ENCODE data around the gene CABYR.

The CABYR gene

GRCh38 chr18:24095976-24096375 is 42.9 kb upstream of the CABYR start:
- TF ChIP-seq ZNF433 (tag by site-specific recombination; IDR thresholded peaks at IDR 0.05; ENCODE audit: low read depth) = no peak
- TF ChIP-seq ZNF16 (tag by site-specific recombination; IDR thresholded peaks at IDR 0.05; ENCODE audit: low read depth) = no peak
- no peak for TF ChIP-seq ZNF785 (tag by site-specific recombination; IDR thresholded peaks at IDR 0.05)
- TF ChIP-seq MYNN (tag by site-specific recombination; IDR thresholded peaks at IDR 0.05; ENCODE audit: borderline replicate concordance) = no peak
- TF ChIP-seq ZXDB (tag by site-specific recombination; IDR thresholded peaks at IDR 0.05) = no peak
- TF ChIP-seq ZNF112 (tag by site-specific recombination; IDR thresholded peaks at IDR 0.05) = no peak
- no peak for TF ChIP-seq ZNF521 (tag by site-specific recombination; IDR thresholded peaks at IDR 0.05)
- no peak for TF ChIP-seq ZNF660 (tag by site-specific recombination; IDR thresholded peaks at IDR 0.05)
- TF ChIP-seq, protein P1, sequence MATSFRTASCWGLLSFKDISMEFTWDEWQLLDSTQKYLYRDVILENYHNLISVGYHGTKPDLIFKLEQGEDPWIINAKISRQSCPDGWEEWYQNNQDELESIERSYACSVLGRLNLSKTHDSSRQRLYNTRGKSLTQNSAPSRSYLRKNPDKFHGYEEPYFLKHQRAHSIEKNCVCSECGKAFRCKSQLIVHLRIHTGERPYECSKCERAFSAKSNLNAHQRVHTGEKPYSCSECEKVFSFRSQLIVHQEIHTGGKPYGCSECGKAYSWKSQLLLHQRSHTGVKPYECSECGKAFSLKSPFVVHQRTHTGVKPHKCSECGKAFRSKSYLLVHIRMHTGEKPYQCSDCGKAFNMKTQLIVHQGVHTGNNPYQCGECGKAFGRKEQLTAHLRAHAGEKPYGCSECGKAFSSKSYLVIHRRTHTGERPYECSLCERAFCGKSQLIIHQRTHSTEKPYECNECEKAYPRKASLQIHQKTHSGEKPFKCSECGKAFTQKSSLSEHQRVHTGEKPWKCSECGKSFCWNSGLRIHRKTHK (tag by site-specific recombination; IDR thresholded peaks at IDR 0.05) = no peak
- TF ChIP-seq SALL2 (tag by site-specific recombination; IDR thresholded peaks at IDR 0.05; ENCODE audit: borderline replicate concordance) = no peak
- no peak for TF ChIP-seq ZNF768 (tag by site-specific recombination; IDR thresholded peaks at IDR 0.05)
- TF ChIP-seq ZNF558 (tag by site-specific recombination; IDR thresholded peaks at IDR 0.05) = no peak
- TF ChIP-seq OVOL3 (tag by site-specific recombination; IDR thresholded peaks at IDR 0.05) = no peak
- no peak for TF ChIP-seq ZNF621 (tag by site-specific recombination; IDR thresholded peaks at IDR 0.05)
- TF ChIP-seq HOXC10 (CRISPR knock-in tag; IDR thresholded peaks at IDR 0.05) = no peak
- TF ChIP-seq ZNF529 (tag by site-specific recombination; IDR thresholded peaks at IDR 0.05; ENCODE audit: insufficient replicate concordance) = no peak
- TF ChIP-seq, protein P2, sequence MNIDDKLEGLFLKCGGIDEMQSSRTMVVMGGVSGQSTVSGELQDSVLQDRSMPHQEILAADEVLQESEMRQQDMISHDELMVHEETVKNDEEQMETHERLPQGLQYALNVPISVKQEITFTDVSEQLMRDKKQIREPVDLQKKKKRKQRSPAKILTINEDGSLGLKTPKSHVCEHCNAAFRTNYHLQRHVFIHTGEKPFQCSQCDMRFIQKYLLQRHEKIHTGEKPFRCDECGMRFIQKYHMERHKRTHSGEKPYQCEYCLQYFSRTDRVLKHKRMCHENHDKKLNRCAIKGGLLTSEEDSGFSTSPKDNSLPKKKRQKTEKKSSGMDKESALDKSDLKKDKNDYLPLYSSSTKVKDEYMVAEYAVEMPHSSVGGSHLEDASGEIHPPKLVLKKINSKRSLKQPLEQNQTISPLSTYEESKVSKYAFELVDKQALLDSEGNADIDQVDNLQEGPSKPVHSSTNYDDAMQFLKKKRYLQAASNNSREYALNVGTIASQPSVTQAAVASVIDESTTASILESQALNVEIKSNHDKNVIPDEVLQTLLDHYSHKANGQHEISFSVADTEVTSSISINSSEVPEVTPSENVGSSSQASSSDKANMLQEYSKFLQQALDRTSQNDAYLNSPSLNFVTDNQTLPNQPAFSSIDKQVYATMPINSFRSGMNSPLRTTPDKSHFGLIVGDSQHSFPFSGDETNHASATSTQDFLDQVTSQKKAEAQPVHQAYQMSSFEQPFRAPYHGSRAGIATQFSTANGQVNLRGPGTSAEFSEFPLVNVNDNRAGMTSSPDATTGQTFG (tag by site-specific recombination; IDR thresholded peaks at IDR 0.05; ENCODE audit: borderline replicate concordance) = no peak
- TF ChIP-seq ZNF610 (tag by site-specific recombination; IDR thresholded peaks at IDR 0.05; ENCODE audit: borderline replicate concordance) = no peak
- no peak for TF ChIP-seq ZBTB7A (tag by site-specific recombination; IDR thresholded peaks at IDR 0.05; ENCODE audit: low read depth)
- TF ChIP-seq, protein P3, sequence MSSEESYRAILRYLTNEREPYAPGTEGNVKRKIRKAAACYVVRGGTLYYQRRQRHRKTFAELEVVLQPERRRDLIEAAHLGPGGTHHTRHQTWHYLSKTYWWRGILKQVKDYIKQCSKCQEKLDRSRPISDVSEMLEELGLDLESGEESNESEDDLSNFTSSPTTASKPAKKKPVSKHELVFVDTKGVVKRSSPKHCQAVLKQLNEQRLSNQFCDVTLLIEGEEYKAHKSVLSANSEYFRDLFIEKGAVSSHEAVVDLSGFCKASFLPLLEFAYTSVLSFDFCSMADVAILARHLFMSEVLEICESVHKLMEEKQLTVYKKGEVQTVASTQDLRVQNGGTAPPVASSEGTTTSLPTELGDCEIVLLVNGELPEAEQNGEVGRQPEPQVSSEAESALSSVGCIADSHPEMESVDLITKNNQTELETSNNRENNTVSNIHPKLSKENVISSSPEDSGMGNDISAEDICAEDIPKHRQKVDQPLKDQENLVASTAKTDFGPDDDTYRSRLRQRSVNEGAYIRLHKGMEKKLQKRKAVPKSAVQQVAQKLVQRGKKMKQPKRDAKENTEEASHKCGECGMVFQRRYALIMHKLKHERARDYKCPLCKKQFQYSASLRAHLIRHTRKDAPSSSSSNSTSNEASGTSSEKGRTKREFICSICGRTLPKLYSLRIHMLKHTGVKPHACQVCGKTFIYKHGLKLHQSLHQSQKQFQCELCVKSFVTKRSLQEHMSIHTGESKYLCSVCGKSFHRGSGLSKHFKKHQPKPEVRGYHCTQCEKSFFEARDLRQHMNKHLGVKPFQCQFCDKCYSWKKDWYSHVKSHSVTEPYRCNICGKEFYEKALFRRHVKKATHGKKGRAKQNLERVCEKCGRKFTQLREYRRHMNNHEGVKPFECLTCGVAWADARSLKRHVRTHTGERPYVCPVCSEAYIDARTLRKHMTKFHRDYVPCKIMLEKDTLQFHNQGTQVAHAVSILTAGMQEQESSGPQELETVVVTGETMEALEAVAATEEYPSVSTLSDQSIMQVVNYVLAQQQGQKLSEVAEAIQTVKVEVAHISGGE (tag by site-specific recombination; conservative IDR thresholded peaks at IDR 0.05; ENCODE audit: low read depth) = no peak
- ChIA-PET POLR2A (no interaction called here), CTCF (interaction anchor here (0.7 kb wide), 1 partner anchor 133 kb away, joined by 3 read pairs; no protein-coding TSS in a partner anchor)
- Histone ChIP-seq H3K27ac (ENCODE audit: extremely low read depth, low read depth, low read length) (no peak overlapping the region), H3K4me1 (ENCODE audit: control insufficient read depth, insufficient read depth, low read length) (no peaks in the 10 kb centered on the region), H3K9me3 (ENCODE audit: control insufficient read depth, insufficient read depth, low read depth, low read length) (no peaks in the 10 kb centered on the region), H3K36me3 (ENCODE audit: control insufficient read depth in 2 of 2, insufficient read depth in 1 of 2, low read length in 2 of 2) (peaks cover 0 to 5% of the 10 kb centered on the region in 2 experiments; a peak in 2 of 3 replicates), H3K4me3 (ENCODE audit: low read depth, low read length) (no peak overlapping the region)
